H9 (cell line): ENCODE measurements around the gene HOXA2. TPM values are rescaled to one million over a fixed set of nuclear protein-coding genes. Genes with fewer than 3 reads are reported as not detected.
A peak's percentile ranks its signal among the peaks of the same experiment; 100 is the strongest.

ENCODE experiments used
- DNase-seq: peaks from one replicate; pipeline ENCODE4 v3.0.0-alpha.2; 2017
- H2AFZ ChIP-seq: one replicate; pipeline ENCODE4 v1.6.1; 2013; ENCODE audit warnings: mild to moderate bottlenecking, low read length, control low read depth, moderate library complexity
- H2AK5ac ChIP-seq: 2 replicates; pipeline ENCODE4 v1.6.1; 2013; ENCODE audit warnings: low read length, control low read depth, mixed read lengths; ENCODE audit not compliant: insufficient read length
- H2BK120ac ChIP-seq: one replicate; pipeline ENCODE4 v1.6.1; 2013; ENCODE audit warnings: low read depth, mild to moderate bottlenecking, low read length, control low read depth, inconsistent platforms; ENCODE audit not compliant: poor library complexity, severe bottlenecking
- H2BK12ac ChIP-seq: 2 replicates; pipeline ENCODE4 v1.6.1; 2013; ENCODE audit warnings: low read length, control low read depth, mixed read lengths, low read depth; ENCODE audit not compliant: insufficient read length
- H2BK15ac ChIP-seq: 2 replicates; pipeline ENCODE4 v1.6.1; 2013; ENCODE audit warnings: low read depth, low read length, control low read depth
- H2BK20ac ChIP-seq: one replicate; pipeline ENCODE4 v1.6.1; 2013; ENCODE audit warnings: low read depth, mild to moderate bottlenecking, low read length, control low read depth, inconsistent platforms; ENCODE audit not compliant: poor library complexity, severe bottlenecking
- H2BK5ac ChIP-seq: 2 replicates; pipeline ENCODE4 v1.6.1; 2013; ENCODE audit warnings: low read length, control low read depth, mixed read lengths; ENCODE audit not compliant: insufficient read length
- H3K14ac ChIP-seq: 2 replicates; pipeline ENCODE4 v1.6.1; 2013; ENCODE audit warnings: low read length, control low read depth; ENCODE audit not compliant: insufficient read depth
- H3K18ac ChIP-seq: 2 replicates; pipeline ENCODE4 v1.6.1; 2013; ENCODE audit warnings: low read depth, mild to moderate bottlenecking, mixed read lengths, low read length, control low read depth; ENCODE audit not compliant: insufficient read length
- H3K23ac ChIP-seq: 2 replicates; pipeline ENCODE4 v1.6.1; 2013; ENCODE audit warnings: low read length, control low read depth, mixed read lengths, low read depth; ENCODE audit not compliant: insufficient read length
- H3K23me2 ChIP-seq: 2 replicates; pipeline ENCODE4 v1.6.1; 2013; ENCODE audit warnings: low read depth, mild to moderate bottlenecking, mixed read lengths, low read length, control low read depth; ENCODE audit not compliant: insufficient read length, poor library complexity, severe bottlenecking
- H3K27ac ChIP-seq: 2 replicates; pipeline ENCODE4 v1.5.1; 2013; ENCODE audit warnings: low read length, control low read depth, mixed read lengths, low read depth; ENCODE audit not compliant: insufficient read length
- H3K27me3 ChIP-seq: 2 replicates; pipeline ENCODE4 v1.6.1; 2013; ENCODE audit warnings: low read length, control low read depth, inconsistent platforms; ENCODE audit not compliant: insufficient read depth
- H3K4ac ChIP-seq: 2 replicates; pipeline ENCODE4 v1.6.1; 2013; ENCODE audit warnings: low read depth, mild to moderate bottlenecking, control low read depth, inconsistent platforms, low read length, moderate library complexity
- H3K4me1 ChIP-seq: 2 replicates; pipeline ENCODE4 v1.6.1; 2013; ENCODE audit warnings: low read length, control low read depth, inconsistent platforms; ENCODE audit not compliant: insufficient read depth
- H3K4me2 ChIP-seq: 2 replicates; pipeline ENCODE4 v1.6.1; 2013; ENCODE audit warnings: low read length, control low read depth, mixed read lengths; ENCODE audit not compliant: insufficient read length, insufficient read depth
- H3K56ac ChIP-seq: 2 replicates; pipeline ENCODE4 v1.6.1; 2013; ENCODE audit warnings: low read depth, mild to moderate bottlenecking, mixed read lengths, low read length, control low read depth; ENCODE audit not compliant: insufficient read length
- H3K79me1 ChIP-seq: 2 replicates; pipeline ENCODE4 v1.6.1; 2013; ENCODE audit warnings: low read depth, mild to moderate bottlenecking, moderate library complexity, low read length, control low read depth, inconsistent platforms; ENCODE audit not compliant: insufficient read depth, poor library complexity, severe bottlenecking
- H3K79me2 ChIP-seq: 2 replicates; pipeline ENCODE4 v1.6.1; 2013; ENCODE audit warnings: low read length, control low read depth, inconsistent platforms; ENCODE audit not compliant: insufficient read depth
- H3K9ac ChIP-seq: 2 replicates; pipeline ENCODE4 v1.6.1; 2013; ENCODE audit warnings: low read length, control low read depth, mixed read lengths; ENCODE audit not compliant: insufficient read length; ENCODE audit errors: extremely low read depth
- H3K9me3 ChIP-seq: one replicate; pipeline ENCODE4 v1.6.1; 2013; ENCODE audit warnings: low read depth, low read length, inconsistent platforms; ENCODE audit not compliant: control insufficient read depth
- H3T11ph ChIP-seq: one replicate; pipeline ENCODE4 v1.6.1; 2013; ENCODE audit warnings: mild to moderate bottlenecking, low read length, control low read depth, inconsistent platforms
- H4K20me1 ChIP-seq: one replicate; pipeline ENCODE4 v1.6.1; 2013; ENCODE audit not compliant: control insufficient read depth, insufficient read length, insufficient read depth
- H4K5ac ChIP-seq: 2 replicates; pipeline ENCODE4 v1.6.1; 2013; ENCODE audit warnings: low read depth, mild to moderate bottlenecking, mixed read lengths, low read length, control low read depth; ENCODE audit not compliant: insufficient read length
- H4K8ac ChIP-seq: replicated peaks from 2 replicates; pipeline ENCODE4 v1.6.1; 2013; ENCODE audit warnings: low read length, control low read depth, mixed read lengths, low read depth; ENCODE audit not compliant: insufficient read length
- H4K91ac ChIP-seq: 2 replicates; pipeline ENCODE4 v1.6.1; 2013; ENCODE audit warnings: low read depth, mild to moderate bottlenecking, moderate library complexity, mixed read lengths, low read length, control low read depth; ENCODE audit not compliant: insufficient read length
- H3K27ac Mint-ChIP-seq, 3 experiments: 2 replicates in 2 of 3; 3 replicates in 1 of 3; pipeline ENCODE4 v1.8.0; 2020 to 2021; ENCODE audit warnings: mixed read lengths in 3 of 3, mild to moderate bottlenecking in 1 of 3, moderate library complexity in 1 of 3
- H3K27me3 Mint-ChIP-seq: 2 replicates; pipeline ENCODE4 v1.8.0; 2021; ENCODE audit warnings: low read depth, mild to moderate bottlenecking, moderate library complexity, mixed read lengths
- H3K36me3 Mint-ChIP-seq, 3 experiments: 2 replicates in 2 of 3; 3 replicates in 1 of 3; pipeline ENCODE4 v1.8.0; 2020 to 2021; ENCODE audit warnings: low read depth in 3 of 3, mixed read lengths in 3 of 3; ENCODE audit not compliant: insufficient read depth in 1 of 3
- H3K4me1 Mint-ChIP-seq, 2 experiments: 2 replicates each; pipeline ENCODE4 v1.8.0; 2020; ENCODE audit warnings: mixed read lengths in 2 of 2
- H3K4me3 Mint-ChIP-seq, 2 experiments: 2 replicates in 1 of 2; 3 replicates in 1 of 2; pipeline ENCODE4 v1.8.0; 2020 to 2021; ENCODE audit warnings: mild to moderate bottlenecking in 2 of 2, mixed read lengths in 2 of 2, moderate library complexity in 1 of 2
- H3K9me3 Mint-ChIP-seq, 2 experiments: 2 replicates in 1 of 2; 3 replicates in 1 of 2; pipeline ENCODE4 v1.8.0; 2020; ENCODE audit warnings: mild to moderate bottlenecking in 2 of 2, mixed read lengths in 2 of 2, moderate library complexity in 1 of 2
- CTCF ChIP-seq: fragments of 200-600 bp; sonication (generic); conservative IDR thresholded peaks from 3 replicates; pipeline ENCODE4 v1.8.0; 2021; ENCODE audit warnings: antibody characterized with exemption, mild to moderate bottlenecking
- WGBS: extraction: QIAGEN DNeasy Blood & Tissue Kit; methylation state at CpG from one replicate; pipeline ENCODE4 v1.1.7; 2013; ENCODE audit warnings: missing lambda C conversion rate, low lambda C conversion rate, mixed read lengths; ENCODE audit not compliant: insufficient read length; ENCODE audit errors: extremely low coverage; 5-methylcytosine and 5-hydroxymethylcytosine counted together
- total RNA-seq: library from RNA; stranded (reverse); gene quantifications from 2 replicates; pipeline ENCODE4 v1.2.1, GENCODE V29; 2021

The HOXA2 gene
- total RNA-seq, 1 experiment from 2014 or later = not detected

GRCh38 chr7:27101171-27101956 lies 1.1 kb downstream of the HOXA2 start:
- peaks cover 97% of the 10 kb centered on the region for H3K27me3 ChIP-seq
- peaks cover 100% of the 10 kb centered on the region for H3K27me3 Mint-ChIP-seq
- H3K23me2 ChIP-seq = no peaks in the 10 kb centered on the region

More at GRCh38 chr7:27101171-27101956, 1.1 kb downstream of the HOXA2 start:
- DNase-seq = no peak
- TF ChIP-seq CTCF = no peak
- no peak overlapping the region for H2BK12ac ChIP-seq
- no peak overlapping the region for H4K91ac ChIP-seq
- no peak overlapping the region for H3K18ac ChIP-seq
- no peak overlapping the region for H3K23ac ChIP-seq
- no CpG with 5 or more reads among the region's 25 CpGs for WGBS
- no peak overlapping the region for H2BK20ac ChIP-seq
- no peaks in the 10 kb centered on the region for H3K79me1 ChIP-seq
- Mint-ChIP-seq H3K4me3 (peak overlapping the region in 1 of 2 experiments; percentile 58; a peak in 3 of 5 replicates), H3K4me1 (peaks cover 21 to 54% of the 10 kb centered on the region in 2 experiments), H3K9me3 (peaks cover 8 to 22% of the 10 kb centered on the region in 2 experiments), H3K36me3 (no peaks in the 10 kb centered on the region), H3K27ac (no peak overlapping the region)
- no peak overlapping the region for H4K8ac ChIP-seq
- H3K14ac ChIP-seq = no peak overlapping the region
- H4K5ac ChIP-seq = no peak overlapping the region
- no peak overlapping the region for H2BK15ac ChIP-seq
- no peaks in the 10 kb centered on the region for H3K4me1 ChIP-seq
- H3K4me2 ChIP-seq = peak overlapping the region; percentile 6
- H4K20me1 ChIP-seq = peaks cover 2% of the 10 kb centered on the region
- no peak overlapping the region for H2BK120ac ChIP-seq
- H3K56ac ChIP-seq = no peak overlapping the region
- H2BK5ac ChIP-seq = no peak overlapping the region
- no peak overlapping the region for H2AFZ ChIP-seq
- H2AK5ac ChIP-seq = no peak overlapping the region
- no peak overlapping the region for H3K27ac ChIP-seq
- H3K4ac ChIP-seq = no peak overlapping the region
- H3T11ph ChIP-seq = no peak overlapping the region
- H3K79me2 ChIP-seq = no peaks in the 10 kb centered on the region
- H3K9me3 ChIP-seq = no peaks in the 10 kb centered on the region
- H3K9ac ChIP-seq = no peak overlapping the region
